T-helper 22 cell (primary cell): ENCODE measurements around the gene FBXW7.

Experiments
- DNase-seq: peaks from one replicate; pipeline ENCODE4 v3.0.0-alpha.2; 2020; ENCODE audit warnings: low read depth

FBXW7 gene

GRCh38 chr4:152369902-152370295 is 166.0 kb downstream of the FBXW7 start:
- no peak for DNase-seq

- DNase-seq: no peak
Observed at GRCh38 chr4:152369203-152369901, 166.5 kb downstream of the FBXW7 start.

- DNase-seq: no peak
Observed at GRCh38 chr4:152368001-152368400, 167.9 kb downstream of the FBXW7 start.

- DNase-seq: no peak
Observed at GRCh38 chr4:152364883-152365282, 171.0 kb downstream of the FBXW7 start.

- no peak for DNase-seq
Observed at GRCh38 chr4:152364383-152364782, 171.5 kb downstream of the FBXW7 start.

- DNase-seq: no peak
Observed at GRCh38 chr4:152363904-152364303, 172.0 kb downstream of the FBXW7 start.

GRCh38 chr4:152363086-152363485 is 172.8 kb downstream of the FBXW7 start:
- no peak for DNase-seq

GRCh38 chr4:152360045-152360410 is 175.9 kb downstream of the FBXW7 start:
- DNase-seq: no peak

GRCh38 chr4:152359208-152360044 is 176.5 kb downstream of the FBXW7 start:
- no peak for DNase-seq

- DNase-seq: no peak
Observed at GRCh38 chr4:152357206-152357605, 178.7 kb downstream of the FBXW7 start.

- DNase-seq: no peak
Observed at GRCh38 chr4:152356428-152357034, 179.4 kb downstream of the FBXW7 start.

GRCh38 chr4:152352622-152353116 is 183.2 kb downstream of the FBXW7 start:
- no peak for DNase-seq

- DNase-seq: no peak
Observed at GRCh38 chr4:152352215-152352614, 183.7 kb downstream of the FBXW7 start.

- DNase-seq: no peak
Observed at GRCh38 chr4:152351080-152351479, 184.8 kb downstream of the FBXW7 start.

GRCh38 chr4:152348670-152349069 is 187.2 kb downstream of the FBXW7 start:
- DNase-seq: no peak

GRCh38 chr4:152346979-152347378 is 188.9 kb downstream of the FBXW7 start:
- no peak for DNase-seq

GRCh38 chr4:152346526-152346925 is 189.4 kb downstream of the FBXW7 start:
- no peak for DNase-seq

- DNase-seq: no peak
Observed at GRCh38 chr4:152344001-152344400, 191.9 kb downstream of the FBXW7 start.

GRCh38 chr4:152342293-152342692 is 193.6 kb downstream of the FBXW7 start:
- DNase-seq: no peak

GRCh38 chr4:152340818-152341217 is 195.1 kb downstream of the FBXW7 start:
- DNase-seq: no peak

- DNase-seq: no peak
Observed at GRCh38 chr4:152339576-152339975, 196.3 kb downstream of the FBXW7 start.

- DNase-seq: no peak
Observed at GRCh38 chr4:152334931-152335330, 201.0 kb downstream of the FBXW7 start.

GRCh38 chr4:152331042-152331441 is 204.8 kb downstream of the FBXW7 start:
- DNase-seq: no peak
